Hypothalamus (tissue), 51 donors: ENCODE results near the gene CAPG.
A peak's percentile ranks its signal among the peaks of the same experiment; 100 is the strongest.
"Not testable (repeated sequence)": the region's sequence is repeated elsewhere in the genome, so short reads cannot be mapped to it uniquely, and the experiment has no call there.

ENCODE experiments used
- DNase-seq, 51 donors: peaks; one replicate each; lab custom pipeline; 2025; lab: John Stamatoyannopoulos, UW

Gene CAPG

GRCh38 chr2:85400023-85400422, 10.1 kb downstream of the CAPG start:
- DNase-seq: no peak

- DNase-seq: no peak
Observed at GRCh38 chr2:85399183-85399455, 11.0 kb downstream of the CAPG start.

DNA sequence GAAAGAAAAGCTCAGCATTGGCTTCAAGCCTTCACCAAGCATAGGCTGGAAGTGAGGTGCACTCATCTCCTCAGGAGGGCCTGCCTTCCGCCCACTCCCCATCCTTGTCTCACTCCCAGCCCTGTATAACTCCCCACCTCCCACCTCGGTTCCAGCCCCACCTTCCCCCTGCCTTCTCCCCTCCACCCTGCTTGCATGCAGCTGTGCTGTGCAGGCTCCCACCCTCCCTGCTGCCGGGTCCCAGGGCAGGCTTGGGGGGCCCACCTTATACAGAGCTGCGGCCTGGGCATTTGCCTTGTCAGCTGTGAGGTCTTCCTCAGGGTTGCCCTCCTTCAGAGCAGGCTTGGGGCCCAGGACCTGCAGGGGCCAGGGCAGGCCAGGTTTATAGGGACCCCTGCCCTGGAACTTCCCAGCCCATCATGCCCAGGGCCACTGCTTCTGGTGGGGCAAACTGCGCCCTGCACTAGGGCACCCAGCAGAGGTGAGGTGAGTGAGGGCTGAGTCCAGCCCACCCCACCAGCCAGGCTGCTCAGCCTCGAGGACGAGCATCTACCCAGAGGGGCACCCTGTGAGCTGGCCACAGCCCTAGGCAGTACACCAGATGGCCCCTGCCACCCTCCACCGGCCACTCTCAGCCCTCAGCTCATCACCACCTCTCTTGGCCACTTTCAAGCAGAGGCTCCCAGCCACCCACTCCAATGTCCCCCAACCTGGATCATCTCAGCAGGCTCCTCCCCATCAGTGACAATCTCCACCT, 11.6 kb downstream of the CAPG start:
- DNase-seq: no peak

- DNase-seq: no peak
Observed at GRCh38 chr2:85397925-85398331, 12.2 kb downstream of the CAPG start.

DNA sequence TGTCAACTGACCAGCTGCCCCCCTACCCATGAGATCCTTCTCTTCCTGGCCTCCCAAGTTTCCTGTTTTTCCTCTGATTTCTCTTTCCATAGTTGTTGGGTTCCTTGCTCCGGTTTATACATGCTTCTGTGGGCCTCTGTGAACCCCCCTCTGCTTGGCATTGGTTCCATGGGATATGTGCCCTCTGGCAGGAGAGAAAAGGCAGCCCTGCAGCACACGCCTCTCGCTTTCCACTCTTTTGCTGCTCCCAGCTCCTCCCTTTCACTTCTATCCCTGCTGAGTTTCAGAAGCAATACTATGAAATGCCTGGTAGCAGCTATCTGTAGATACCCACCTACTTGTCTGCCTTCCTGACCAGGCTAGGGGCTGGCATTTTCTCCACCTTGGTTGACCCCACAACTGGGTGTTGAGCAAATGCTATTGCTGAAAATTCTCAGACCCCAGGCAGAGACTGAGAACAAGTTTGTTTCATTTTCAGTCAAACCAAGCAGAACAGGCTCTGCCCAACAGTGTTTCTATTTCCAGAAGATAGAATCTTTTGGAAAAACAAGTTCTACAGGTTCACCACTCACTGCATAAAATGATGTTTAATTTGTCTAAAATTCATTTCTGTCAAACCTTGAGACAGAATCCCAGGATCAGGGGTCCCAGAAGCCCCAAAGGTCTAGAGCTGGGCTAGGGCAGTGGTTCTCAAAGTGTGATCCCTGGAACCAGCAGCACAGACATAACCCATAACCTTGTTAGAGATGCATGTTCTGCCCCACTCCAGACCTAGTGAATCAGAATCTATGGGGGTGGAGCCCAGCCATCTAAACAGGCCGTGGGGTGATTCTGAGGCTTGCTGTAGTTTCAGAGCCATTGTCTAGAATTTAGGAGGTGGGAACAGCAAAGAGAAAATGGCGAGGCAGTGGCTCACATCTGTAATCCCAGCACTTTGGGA, 13.4 kb downstream of the CAPG start:
- no peak for DNase-seq

- DNase-seq: no peak
Observed at GRCh38 chr2:85395912-85396475, 14.2 kb downstream of the CAPG start.

DNA sequence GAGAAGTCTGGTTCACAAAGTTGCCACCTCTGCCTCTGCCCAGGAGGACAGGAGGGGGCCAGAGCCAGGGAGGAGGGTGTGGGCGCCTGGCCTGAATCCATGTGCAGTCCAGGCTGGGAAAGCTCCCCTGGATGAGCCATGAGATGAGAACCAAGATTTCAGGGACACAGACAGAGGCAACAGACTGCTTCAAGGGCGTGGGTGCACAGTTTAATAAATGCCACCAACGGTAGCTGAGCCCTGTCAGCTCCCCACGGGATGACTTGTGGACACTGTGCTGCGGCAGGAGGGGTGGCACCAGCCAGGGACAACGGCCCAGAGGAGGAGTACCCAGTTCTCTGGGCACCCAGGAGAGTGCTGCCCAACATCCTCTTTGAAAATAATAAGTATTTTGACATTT, 15.2 kb downstream of the CAPG start:
- DNase-seq: no peak

DNA sequence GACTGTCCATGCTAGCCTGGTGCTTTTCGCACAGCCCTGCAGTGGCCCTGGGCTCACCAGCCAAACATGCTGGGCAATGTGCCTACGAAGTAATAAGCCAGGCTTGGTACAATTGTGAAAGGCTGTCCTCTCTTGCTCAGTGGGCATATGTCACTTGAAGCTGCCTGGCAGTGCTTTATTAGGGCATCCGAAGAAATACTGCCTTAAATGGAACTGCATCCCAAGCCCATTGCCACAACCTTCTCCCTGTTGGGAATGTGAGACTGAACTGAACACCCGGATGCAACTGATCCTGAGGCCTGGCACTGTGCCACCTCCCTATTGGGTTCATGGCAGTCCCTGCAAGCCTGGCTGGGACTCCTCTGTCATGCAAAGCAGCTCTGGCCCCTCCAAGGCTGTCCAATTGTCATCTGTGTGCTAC, 15.9 kb downstream of the CAPG start:
- peak in 37 of 51 donors; percentile 5 to 85 (median 51) for DNase-seq

DNA sequence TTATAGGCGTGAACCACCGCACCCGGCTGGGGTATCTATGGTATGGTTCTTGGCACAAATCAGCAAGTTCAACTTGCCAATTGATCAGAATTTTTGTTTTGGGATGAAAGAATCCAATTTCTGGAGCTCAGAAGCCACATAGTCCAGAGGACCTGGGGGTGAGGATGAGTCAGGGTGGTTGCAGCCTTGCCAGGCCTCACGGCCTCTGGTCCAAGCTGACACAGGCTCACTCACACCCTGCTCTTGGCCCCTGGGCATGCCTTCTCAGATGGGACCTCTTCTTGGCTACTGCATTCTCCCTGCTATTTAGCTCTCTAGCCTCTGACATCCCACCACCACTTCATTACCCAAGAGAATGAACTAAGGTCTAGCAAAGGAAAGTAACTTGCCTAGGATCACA, 16.3 kb downstream of the CAPG start:
- no peak for DNase-seq

- DNase-seq: peak in 22 of 51 donors; percentile 4 to 56 (median 27)
Observed at GRCh38 chr2:85390941-85391669, 19.1 kb downstream of the CAPG start.

DNA sequence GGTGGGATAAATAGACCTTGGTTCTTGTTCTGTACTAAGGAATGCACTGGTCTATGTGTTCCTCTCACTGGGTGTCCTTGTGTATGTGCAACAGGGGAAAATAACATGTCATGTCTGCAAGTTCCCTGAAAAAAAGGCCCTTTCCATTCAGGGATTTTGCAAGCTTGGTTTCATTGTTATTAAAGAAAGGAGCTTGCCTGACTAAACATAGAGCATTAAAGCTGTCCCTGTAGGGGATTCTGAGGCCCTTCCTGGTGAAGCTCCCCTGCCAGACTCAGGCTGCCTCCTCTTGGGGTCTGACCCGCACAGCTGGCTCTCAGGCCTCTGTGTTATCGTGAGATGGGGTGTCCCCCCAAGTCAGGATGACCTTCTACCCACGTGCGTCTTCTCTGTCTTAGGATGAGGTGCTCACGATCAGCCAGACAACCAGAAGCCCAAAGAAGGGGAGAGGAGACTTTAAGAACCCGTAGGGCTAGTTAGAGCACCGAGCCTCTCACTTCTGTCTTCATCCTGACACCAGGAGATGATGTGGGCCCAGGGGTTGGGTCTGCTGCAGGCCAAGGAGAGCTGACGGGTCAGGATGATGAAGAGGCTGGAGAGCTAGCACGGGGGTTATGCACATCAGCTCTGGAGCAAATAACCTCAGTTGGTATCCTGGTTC, 21.2 kb downstream of the CAPG start:
- no peak for DNase-seq

DNA sequence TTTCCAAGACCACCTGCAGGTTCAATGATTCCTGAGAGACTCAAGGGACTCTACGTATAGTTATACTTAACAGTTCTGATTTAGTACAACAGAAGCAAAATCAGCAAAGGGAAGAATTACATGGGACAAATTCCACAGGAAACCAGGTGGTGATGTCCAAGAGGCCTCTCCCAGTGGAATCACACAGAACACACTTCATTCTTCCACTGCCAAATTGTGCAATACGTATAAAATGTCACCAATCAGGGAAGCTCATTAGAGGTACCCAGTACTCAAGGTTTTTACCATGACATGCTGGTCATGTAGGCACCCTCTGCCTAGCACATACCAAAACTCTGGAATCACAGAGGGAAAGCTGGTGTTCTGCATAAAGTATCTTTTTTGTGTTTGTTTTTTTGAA, 22.4 kb downstream of the CAPG start:
- DNase-seq: no peak

DNA sequence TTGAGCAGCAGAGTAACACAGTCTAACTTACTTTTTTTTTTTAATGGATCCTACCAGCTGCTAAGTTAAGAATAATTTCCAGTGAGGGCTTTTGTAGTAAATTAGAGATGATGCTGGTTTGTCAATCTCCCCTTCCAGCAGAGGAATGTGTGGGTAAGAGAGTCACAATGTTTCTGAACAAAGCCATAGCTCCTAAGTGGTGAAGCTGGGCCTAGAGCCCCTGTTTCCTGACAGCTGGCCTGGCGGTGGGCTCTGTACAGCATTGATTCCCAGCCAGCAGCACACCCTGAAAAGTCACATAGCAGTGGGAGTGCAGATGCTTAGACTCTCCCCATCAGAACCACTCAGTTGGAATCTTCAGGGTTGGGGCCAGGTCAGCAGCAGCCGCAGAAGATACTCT, 24.4 kb downstream of the CAPG start:
- no peak for DNase-seq

- DNase-seq: no peak
Observed at GRCh38 chr2:85383850-85384249, 26.3 kb downstream of the CAPG start.

DNA sequence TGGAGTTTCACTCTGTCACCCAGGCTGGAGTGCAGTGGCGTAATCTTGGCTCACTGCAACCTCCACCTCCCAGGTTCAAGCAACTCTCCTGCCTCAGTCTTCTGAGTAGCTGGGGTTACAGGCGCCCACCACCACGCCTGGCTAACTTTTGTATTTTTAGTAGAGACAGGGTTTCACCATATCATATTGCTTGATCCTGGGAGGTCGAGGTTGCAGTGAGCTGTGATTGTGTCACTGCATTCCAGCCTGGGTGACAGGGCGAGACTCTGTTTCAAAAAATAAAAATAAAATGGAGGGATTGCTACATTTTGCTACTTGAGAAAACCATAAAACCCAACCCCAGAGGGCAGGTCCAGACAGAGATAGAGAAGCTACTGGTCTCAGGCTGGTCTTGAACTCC, 27.0 kb downstream of the CAPG start:
- not testable (repeated sequence) for DNase-seq

GRCh38 chr2:85380048-85380447, 30.1 kb downstream of the CAPG start:
- no peak for DNase-seq

- no peak for DNase-seq
Observed at GRCh38 chr2:85378257-85378656, 31.9 kb downstream of the CAPG start.

DNA sequence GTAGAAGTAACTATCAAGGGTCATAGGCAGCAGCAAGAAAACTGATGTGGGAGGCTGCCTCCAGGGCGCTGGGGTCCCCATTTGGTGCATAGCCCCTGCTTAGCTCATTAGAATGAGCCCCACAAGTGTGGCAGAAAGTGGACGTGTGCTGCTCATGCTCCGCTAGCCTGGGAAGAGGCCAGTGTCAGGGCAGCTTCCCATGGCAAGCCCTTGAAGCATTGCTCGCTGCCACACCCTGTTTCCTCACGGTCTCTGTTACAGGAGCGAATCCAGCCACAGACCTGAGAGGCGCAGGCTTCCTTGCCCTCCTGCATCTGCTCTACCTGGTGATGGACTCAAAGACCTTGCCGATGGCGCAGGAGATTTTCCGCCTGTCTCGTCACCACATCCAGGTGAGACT, 33.1 kb downstream of the CAPG start:
- no peak for DNase-seq

DNA sequence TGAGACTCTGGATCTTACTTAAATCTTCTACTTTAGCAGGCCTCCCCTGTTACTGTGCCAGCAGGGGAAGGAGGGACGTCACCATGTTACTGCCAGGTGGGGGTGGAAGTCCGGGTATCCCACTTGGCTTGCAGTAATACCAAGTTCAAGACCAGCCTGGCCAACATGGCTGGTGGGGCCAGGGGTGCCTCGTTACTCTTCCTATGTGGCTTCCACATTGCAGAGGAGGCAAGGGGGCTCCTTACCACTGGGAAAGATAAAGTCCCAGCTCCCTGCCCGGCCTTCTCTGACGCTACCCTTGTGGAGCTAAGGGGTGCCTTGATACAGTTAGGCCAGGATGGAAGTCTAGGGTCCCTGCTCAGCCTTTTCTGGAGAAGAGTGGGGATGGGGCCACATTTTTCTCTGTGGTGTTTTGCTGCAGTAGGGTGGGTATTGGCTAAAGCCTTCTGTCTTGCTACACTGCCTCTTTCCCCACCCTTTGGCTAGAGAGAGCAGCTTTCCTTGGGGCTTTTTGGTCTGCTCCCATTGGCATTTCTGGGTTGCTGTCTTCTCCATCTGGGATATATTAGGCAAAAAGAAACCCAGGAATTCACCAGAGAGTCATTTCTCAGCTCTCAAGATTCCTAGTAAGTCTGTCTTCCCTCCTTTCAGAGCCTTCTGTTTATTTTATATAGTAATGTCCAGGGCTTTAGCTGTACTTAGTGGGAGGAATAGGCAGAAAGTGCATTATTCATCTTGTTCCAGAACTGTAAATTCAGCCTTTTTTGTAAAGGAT, 33.7 kb downstream of the CAPG start:
- no peak for DNase-seq

DNA sequence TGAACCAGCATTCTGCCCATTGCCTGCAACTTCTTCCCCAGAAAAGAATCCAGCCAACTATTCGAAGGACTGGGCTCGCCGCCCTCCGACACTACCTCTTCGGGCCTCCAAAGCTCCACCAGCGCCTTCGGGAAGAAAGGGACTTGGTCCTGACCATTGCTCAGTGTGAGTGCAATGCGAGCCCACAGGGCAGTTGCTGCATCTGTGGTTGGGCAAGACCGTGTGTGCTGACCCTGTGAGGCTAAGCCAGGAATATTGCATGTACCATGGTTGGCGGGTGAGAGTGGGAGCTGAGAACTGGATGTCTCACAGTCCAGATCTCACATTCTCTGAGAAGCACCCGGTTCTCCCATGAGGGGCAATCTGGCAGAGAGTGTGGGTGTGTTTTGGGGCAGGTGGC, 39.1 kb downstream of the CAPG start:
- no peak for DNase-seq
